HepG2 (cell line): Measurements from ENCODE around the gene BTAF1. TPM values are rescaled to one million over a fixed set of nuclear protein-coding genes. Genes with fewer than 3 reads are reported as not detected.

Source experiments
- ARHGAP35 ChIP-seq: sonication (generic); formaldehyde crosslinking; IDR thresholded peaks from 2 replicates; pipeline ENCODE4 v1.9.0; 2022; ENCODE audit warnings: mild to moderate bottlenecking, inconsistent platforms, moderate library complexity, missing genetic modification reagents, borderline replicate concordance
- ATF7-NPFF ChIP-seq: sonication (generic); formaldehyde crosslinking; IDR thresholded peaks from 2 replicates; pipeline ENCODE4 v1.8.1; 2023; ENCODE audit warnings: mild to moderate bottlenecking, low read depth, missing genetic modification reagents, moderate library complexity
- ETV6 ChIP-seq: sonication (generic); formaldehyde crosslinking; conservative IDR thresholded peaks from 2 replicates; pipeline ENCODE4 v1.4.0; 2020; ENCODE audit warnings: missing genetic modification reagents
- EZH2 ChIP-seq: conservative IDR thresholded peaks from 2 replicates; pipeline ENCODE4 v1.6.1; 2012; ENCODE audit warnings: mild to moderate bottlenecking, low read depth, low read length, moderate library complexity
- GLI4 ChIP-seq: sonication (generic); formaldehyde crosslinking; IDR thresholded peaks from 2 replicates; pipeline ENCODE4 v1.5.1; 2020; ENCODE audit warnings: missing genetic modification reagents, mild to moderate bottlenecking, moderate library complexity, borderline replicate concordance
- HNF1A ChIP-seq, 2 experiments: sonication (generic) in 1 of 2; formaldehyde crosslinking in 1 of 2; IDR thresholded peaks; 2 replicates each; pipeline versions ENCODE4 v1.4.0 to v1.6.1; 2016 to 2020; ENCODE audit warnings: borderline replicate concordance in 1 of 2, low read depth in 1 of 2, mild to moderate bottlenecking in 1 of 2, missing genetic modification reagents in 1 of 2
- HNRNPL ChIP-seq: fragments of 200-400 bp; formaldehyde crosslinking; IDR thresholded peaks from 2 replicates; pipeline ENCODE4 v1.6.1; 2017; ENCODE audit warnings: mild to moderate bottlenecking, low read depth, low read length
- IRF2 ChIP-seq: IDR thresholded peaks from 2 replicates; pipeline ENCODE4 v1.6.1; 2018; ENCODE audit warnings: missing genetic modification reagents, missing compliant biosample characterization
- KDM2A ChIP-seq: sonication (generic); formaldehyde crosslinking; IDR thresholded peaks from 2 replicates; pipeline ENCODE4 v1.4.0; 2020; ENCODE audit warnings: low read depth, missing genetic modification reagents, borderline replicate concordance
- MEF2D ChIP-seq: sonication (generic); formaldehyde crosslinking; IDR thresholded peaks from 2 replicates; pipeline ENCODE4 v1.5.1; 2020; ENCODE audit warnings: mild to moderate bottlenecking, missing genetic modification reagents
- MZF1 ChIP-seq: sonication (generic); formaldehyde crosslinking; IDR thresholded peaks from 2 replicates; pipeline ENCODE4 v1.8.1; 2023; ENCODE audit warnings: mild to moderate bottlenecking, missing genetic modification reagents, borderline replicate concordance
- PPARG ChIP-seq: conservative IDR thresholded peaks from 2 replicates; pipeline ENCODE4 v1.6.1; 2016; ENCODE audit warnings: missing biosample characterization, missing genetic modification reagents
- RNF2 ChIP-seq: fragments of 450-650 bp; conservative IDR thresholded peaks from 2 replicates; pipeline ENCODE4 v1.6.1; 2016; ENCODE audit warnings: low read depth
- SAFB2 ChIP-seq: sonication (generic); formaldehyde crosslinking; IDR thresholded peaks from 2 replicates; pipeline ENCODE4 v1.5.1; 2020; ENCODE audit warnings: missing genetic modification reagents, low read depth, mild to moderate bottlenecking, borderline replicate concordance
- TBX2 ChIP-seq: sonication (generic); formaldehyde crosslinking; IDR thresholded peaks from 2 replicates; pipeline ENCODE4 v1.5.0; 2020; ENCODE audit warnings: missing genetic modification reagents, mild to moderate bottlenecking, borderline replicate concordance
- TEF ChIP-seq: sonication (generic); formaldehyde crosslinking; IDR thresholded peaks from 2 replicates; pipeline ENCODE4 v1.5.0; 2020; ENCODE audit warnings: missing genetic modification reagents
- YEATS4 ChIP-seq: sonication (generic); formaldehyde crosslinking; IDR thresholded peaks from 2 replicates; pipeline ENCODE4 v1.4.0; 2020; ENCODE audit warnings: missing genetic modification reagents, borderline replicate concordance
- YY1 ChIP-seq: IDR thresholded peaks from 2 replicates; pipeline ENCODE4 v1.6.1; 2011; ENCODE audit warnings: low read length, low read depth, moderate library complexity, mild to moderate bottlenecking; ENCODE audit not compliant: insufficient read depth, insufficient replicate concordance
- ZFY ChIP-seq: sonication (generic); formaldehyde crosslinking; IDR thresholded peaks from 2 replicates; pipeline ENCODE4 v1.4.0; 2020; ENCODE audit warnings: missing genetic modification reagents
- ZNF264 ChIP-seq: sonication (generic); formaldehyde crosslinking; IDR thresholded peaks from 2 replicates; pipeline ENCODE4 v1.4.0; 2020; ENCODE audit warnings: missing genetic modification reagents
- ZNF350 ChIP-seq: sonication (generic); formaldehyde crosslinking; IDR thresholded peaks from 2 replicates; pipeline ENCODE4 v1.4.0; 2020; ENCODE audit warnings: mild to moderate bottlenecking, low read depth, missing genetic modification reagents, borderline replicate concordance
- ZNF703 ChIP-seq: sonication (generic); formaldehyde crosslinking; IDR thresholded peaks from 2 replicates; pipeline ENCODE4 v1.5.1; 2020; ENCODE audit warnings: missing genetic modification reagents, mild to moderate bottlenecking, moderate library complexity, borderline replicate concordance
- ZNF704 ChIP-seq: sonication (generic); formaldehyde crosslinking; IDR thresholded peaks from 2 replicates; pipeline ENCODE4 v1.8.1; 2023; ENCODE audit warnings: mild to moderate bottlenecking, inconsistent platforms, moderate library complexity, missing genetic modification reagents, borderline replicate concordance
- polyA plus RNA-seq, 8 experiments: library from polyadenylated mRNA; depleted of rRNA in 3 of 8; stranded (reverse) in 7 of 8; unstranded in 1 of 8; fragments of >200 nt; fragmentation: Illumina TruSeq in 4 of 8; extraction: Trizol in 4 of 8; gene quantifications; 2 replicates each; pipeline versions ENCODE4 v1.2.1 to v1.2.3, GENCODE V29; 2011 to 2016; ENCODE audit warnings: low read depth in 4 of 8, missing spikeins in 1 of 8, mixed read lengths in 1 of 8; ENCODE audit not compliant: insufficient read depth in 1 of 8
- total RNA-seq, 5 experiments: library from RNA; depleted of rRNA; stranded (reverse); fragments of >200 nt; fragmentation: Illumina TruSeq; extraction: Trizol; gene quantifications; 2 replicates each; pipeline ENCODE4 v1.2.3, GENCODE V29; 2016; ENCODE audit warnings: low read depth in 1 of 5

The BTAF1 gene
- total and polyA plus RNA-seq, 2 of the 13 experiments (the other 11 are each of a cell fraction or from before 2014, with no cell fraction given) = 38.6 to 54.1 TPM

GRCh38 chr10:91908337-91909116, 15.0 kb upstream of the BTAF1 start (continued):
- 0 out of 2 replicates have a peak, but pooled peaks have one; percentile 16 for TF ChIP-seq TEF (CRISPR knock-in tag)
- peak; percentile 88 for TF ChIP-seq TBX2 (CRISPR knock-in tag)
- TF ChIP-seq ZFY (CRISPR knock-in tag) = peak; percentile 90
- TF ChIP-seq HNF1A (IDR thresholded peaks at IDR 0.05; ENCODE audit: low read depth) = no peak
- peak; percentile 17; the same call in 1 of the 2 replicates for TF ChIP-seq HNF1A (CRISPR knock-in tag; IDR thresholded peaks at IDR 0.05; ENCODE audit: borderline replicate concordance)
- TF ChIP-seq RNF2 = peak; percentile 58
- peak; percentile 75; the same call in 1 of the 2 replicates for TF ChIP-seq ZNF350 (CRISPR knock-in tag)
- peak; percentile 89 for TF ChIP-seq ATF7-NPFF (CRISPR knock-in tag)
- TF ChIP-seq HNRNPL = 0 out of 2 replicates have a peak, but pooled peaks have one; percentile 72
- TF ChIP-seq MEF2D = peak; percentile 77
- TF ChIP-seq YEATS4 = peak; percentile 86
- TF ChIP-seq ZNF703 (CRISPR knock-in tag) = no peak
- TF ChIP-seq SAFB2 (CRISPR knock-in tag) = peak; percentile 26; the same call in 1 of the 2 replicates
- TF ChIP-seq ZNF264 = peak; percentile 72
- peak; percentile 78 for TF ChIP-seq YY1
- TF ChIP-seq KDM2A (CRISPR knock-in tag) = peak; percentile 92
- no peak for TF ChIP-seq ZNF704 (CRISPR knock-in tag)
- no peak for TF ChIP-seq EZH2
- TF ChIP-seq MZF1 (CRISPR knock-in tag) = 0 out of 2 replicates have a peak, but pooled peaks have one; percentile 11
- TF ChIP-seq IRF2 (CRISPR knock-in tag) = peak; percentile 73
- peak; percentile 79 for TF ChIP-seq ETV6
- peak; percentile 59; the same call in 1 of the 2 replicates for TF ChIP-seq PPARG (CRISPR knock-in tag)
- peak; percentile 79; the same call in 1 of the 2 replicates for TF ChIP-seq ARHGAP35 (CRISPR knock-in tag)
- peak; percentile 39; the same call in 1 of the 2 replicates for TF ChIP-seq GLI4 (CRISPR knock-in tag)
